ENCODE measurements around the gene ITLN1.
"Not testable (repeated sequence)": the region's sequence is repeated elsewhere in the genome, so short reads cannot be mapped to it uniquely, and the experiment has no call there.

ITLN1 gene

GRCh38 chr1:160885042-160885441 is at the start of gene ITLN1:
TSS of gene ITLN1 (minus strand) at chr1:160885180. CDS start at chr1:160884877, 303 bp downstream.
- DNase-seq (ENCODE audit: low read depth in 3 of 3, low spot score in 1 of 3), result no peak

GRCh38 chr1:160933305-160933704 is 48.3 kb upstream of the ITLN1 start:
- not testable (repeated sequence) for DNase-seq (ENCODE audit: low read depth in 3 of 3, low spot score in 1 of 3)

- DNase-seq (ENCODE audit: low read depth in 3 of 3, low spot score in 1 of 3), result no peak
Measured at GRCh38 chr1:160925652-160926244, 40.8 kb upstream of the ITLN1 start.

GRCh38 chr1:160924791-160925651 is 40.0 kb upstream of the ITLN1 start:
- DNase-seq (ENCODE audit: low read depth in 3 of 3, low spot score in 1 of 3), result no peak

- no peak for DNase-seq (ENCODE audit: low read depth in 3 of 3, low spot score in 1 of 3)
Measured at GRCh38 chr1:160916666-160917065, 31.7 kb upstream of the ITLN1 start.

- DNase-seq (ENCODE audit: low read depth in 3 of 3, low spot score in 1 of 3), result not testable (repeated sequence)
Measured at GRCh38 chr1:160913229-160913628, 28.2 kb upstream of the ITLN1 start.

- DNase-seq (ENCODE audit: low read depth in 3 of 3, low spot score in 1 of 3), result no peak
Measured at GRCh38 chr1:160911925-160912324, 26.9 kb upstream of the ITLN1 start.

- no peak for DNase-seq (ENCODE audit: low read depth in 3 of 3, low spot score in 1 of 3)
Measured at GRCh38 chr1:160911441-160911840, 26.5 kb upstream of the ITLN1 start.

- no peak for DNase-seq (ENCODE audit: low read depth in 3 of 3, low spot score in 1 of 3)
Measured at GRCh38 chr1:160910170-160910750, 25.3 kb upstream of the ITLN1 start.

GRCh38 chr1:160907976-160908375 is 23.0 kb upstream of the ITLN1 start:
- DNase-seq (ENCODE audit: low read depth in 3 of 3, low spot score in 1 of 3), result no peak

- no peak for DNase-seq (ENCODE audit: low read depth in 3 of 3, low spot score in 1 of 3)
Measured at GRCh38 chr1:160905617-160905989, 20.6 kb upstream of the ITLN1 start.

- no peak for DNase-seq (ENCODE audit: low read depth in 3 of 3, low spot score in 1 of 3)
Measured at GRCh38 chr1:160904783-160905616, 20.0 kb upstream of the ITLN1 start.

GRCh38 chr1:160902251-160902650 is 17.3 kb upstream of the ITLN1 start:
- DNase-seq (ENCODE audit: low read depth in 3 of 3, low spot score in 1 of 3), result not testable (repeated sequence)

GRCh38 chr1:160901768-160902167 is 16.8 kb upstream of the ITLN1 start:
- no peak for DNase-seq (ENCODE audit: low read depth in 3 of 3, low spot score in 1 of 3)

GRCh38 chr1:160900683-160901082 is 15.7 kb upstream of the ITLN1 start:
- DNase-seq (ENCODE audit: low read depth in 3 of 3, low spot score in 1 of 3), result not testable (repeated sequence)

- not testable (repeated sequence) for DNase-seq (ENCODE audit: low read depth in 3 of 3, low spot score in 1 of 3)
Measured at GRCh38 chr1:160894368-160895135, 9.6 kb upstream of the ITLN1 start.

GRCh38 chr1:160891474-160891873 is 6.5 kb upstream of the ITLN1 start:
- no peak for DNase-seq (ENCODE audit: low read depth in 3 of 3, low spot score in 1 of 3)

GRCh38 chr1:160888926-160889325 is 3.9 kb upstream of the ITLN1 start:
- DNase-seq (ENCODE audit: low read depth in 3 of 3, low spot score in 1 of 3), result no peak

GRCh38 chr1:160887071-160887470 is 2.1 kb upstream of the ITLN1 start:
- no peak for DNase-seq (ENCODE audit: low read depth in 3 of 3, low spot score in 1 of 3)

GRCh38 chr1:160884579-160884978 is 401 bp downstream of the ITLN1 start:
- no peak for DNase-seq (ENCODE audit: low read depth in 3 of 3, low spot score in 1 of 3)

Measured in stimulated activated CD4-positive, alpha-beta T cell treated with anti-CD3 and anti-CD28 coated beads, TNF-alpha, amount 100 ng/mL, for 1 hour (primary cell).